Activated T-cell treated with anti-CD3 and anti-CD28 coated beads, Interleukin-2, amount 50 U/mL, for 72 hours (primary cell): ENCODE results near the gene DENND1A. TPM values are rescaled to one million over a fixed set of nuclear protein-coding genes. Genes with fewer than 3 reads are reported as not detected.

ENCODE experiments used
- ATAC-seq, 2 donors: fragments of 150-1000 bp; cut with Tn5 transposase; replicated peaks in 1 of 2; 2 replicates each; pipeline ENCODE4 v1.10.0; 2021; ENCODE audit warnings: moderate library complexity in 2 of 2, mild to moderate bottlenecking in 1 of 2
- DNase-seq, 2 donors: peaks; one replicate each; pipeline ENCODE4 v3.0.0; 2021 to 2022; ENCODE audit warnings: mixed read lengths in 1 of 2
- H3K27ac Mint-ChIP-seq: one replicate; pipeline ENCODE4 v1.8.0; 2022; ENCODE audit warnings: mild to moderate bottlenecking, moderate library complexity, mixed read lengths
- H3K27me3 Mint-ChIP-seq: one replicate; pipeline ENCODE4 v1.8.0; 2022; ENCODE audit warnings: low read depth, mixed read lengths
- H3K36me3 Mint-ChIP-seq, 2 donors: one replicate each; pipeline ENCODE4 v1.8.0; 2022; ENCODE audit warnings: mixed read lengths in 2 of 2, mild to moderate bottlenecking in 1 of 2; ENCODE audit not compliant: insufficient read depth in 2 of 2
- H3K4me1 Mint-ChIP-seq: one replicate; pipeline ENCODE4 v1.8.0; 2022; ENCODE audit warnings: low read depth, mixed read lengths
- H3K4me3 Mint-ChIP-seq, 2 donors: one replicate each; pipeline ENCODE4 v1.8.0; 2022; ENCODE audit warnings: mild to moderate bottlenecking in 2 of 2, mixed read lengths in 2 of 2, moderate library complexity in 2 of 2
- H3K9me3 Mint-ChIP-seq, 2 donors: one replicate each; pipeline ENCODE4 v1.8.0; 2022; ENCODE audit warnings: mixed read lengths in 2 of 2
- total RNA-seq, 2 donors: library from RNA; stranded (reverse); gene quantifications; one replicate each; pipeline ENCODE4 v1.2.3, GENCODE V29; 2022

The DENND1A gene
- total RNA-seq, 2 donors from 2014 or later: 18.3 to 18.5 TPM

DNA sequence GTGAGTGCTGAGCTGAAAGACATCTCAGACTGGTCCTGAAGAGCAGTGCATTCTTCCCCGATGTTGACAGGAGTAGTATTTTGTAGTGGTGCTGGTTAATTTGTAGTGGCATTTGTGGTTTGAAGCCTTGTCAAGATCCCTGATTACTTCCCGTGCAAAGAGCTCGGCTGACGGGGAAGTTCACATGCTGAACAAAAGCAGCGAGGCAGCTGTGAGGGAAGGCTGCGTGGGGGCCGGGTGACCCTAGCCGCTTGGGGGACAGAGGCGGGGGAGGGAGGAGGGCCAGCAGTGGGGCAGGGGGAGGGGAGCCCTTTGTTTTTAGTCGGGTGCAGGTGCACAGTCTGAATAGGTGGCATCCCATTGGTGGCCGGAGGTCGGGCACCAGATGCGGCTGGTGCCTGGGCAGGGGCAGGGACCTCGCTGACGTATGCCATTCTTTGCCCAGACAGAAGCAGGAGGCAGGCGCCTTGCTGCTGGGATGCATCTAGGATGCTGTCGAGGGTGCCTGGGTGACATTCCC, 509.3 kb downstream of the DENND1A start:
- no peak for DNase-seq
- Mint-ChIP-seq H3K4me1 (no peaks in the 10 kb centered on the region), H3K27ac (no peak overlapping the region), H3K4me3 (no peak overlapping the region), H3K9me3 (no peaks in the 10 kb centered on the region), H3K36me3 (no peaks in the 10 kb centered on the region), H3K27me3 (no peaks in the 10 kb centered on the region)
- ATAC-seq: no peak

DNA sequence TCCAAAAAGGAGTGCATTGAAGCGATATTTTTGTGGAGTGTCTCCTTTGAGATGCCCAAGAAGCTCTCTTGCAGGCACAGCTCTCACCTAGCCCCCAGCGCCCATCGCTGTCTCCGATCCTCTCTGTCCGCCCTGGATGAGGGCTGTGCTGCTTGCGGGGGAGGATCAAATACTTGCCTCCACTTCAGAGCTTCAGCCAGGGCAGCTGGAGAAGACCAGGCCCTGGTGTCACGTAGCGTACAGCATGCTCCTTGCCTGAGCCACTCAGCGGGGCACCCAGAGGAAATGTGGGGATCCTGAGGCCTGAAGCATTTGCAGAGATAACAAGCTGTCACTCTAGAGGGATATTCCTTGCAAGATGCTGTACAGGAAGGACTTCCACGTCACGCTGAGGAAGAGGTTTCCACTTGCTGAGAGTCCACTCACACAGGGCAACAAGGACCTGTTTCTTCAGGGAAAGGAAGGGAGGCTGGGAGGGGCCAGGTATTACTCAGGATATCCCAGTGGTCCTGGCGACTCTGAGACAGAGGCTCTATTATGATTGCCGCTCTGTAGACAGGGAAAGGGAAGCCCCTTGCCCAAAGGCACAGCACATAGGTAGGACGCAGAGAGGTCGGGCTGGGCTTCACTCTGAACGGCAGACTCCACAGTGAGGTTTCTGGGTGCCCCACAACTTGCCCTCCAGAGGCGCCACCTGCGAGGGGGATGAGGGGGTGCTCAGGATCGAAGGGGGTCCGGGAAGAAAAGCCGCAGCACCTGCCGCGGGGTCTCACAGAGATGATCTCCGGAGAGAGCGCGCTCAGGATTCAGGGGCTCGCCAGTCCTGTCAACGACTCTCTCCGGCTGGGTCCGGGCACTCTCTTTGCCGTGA, 510.0 kb downstream of the DENND1A start:
- no peak for DNase-seq
- H3K9me3 Mint-ChIP-seq: no peaks in the 10 kb centered on the region
- ATAC-seq: no peak
- H3K27ac Mint-ChIP-seq: no peak overlapping the region
- H3K4me1 Mint-ChIP-seq: no peaks in the 10 kb centered on the region
- H3K36me3 Mint-ChIP-seq: no peaks in the 10 kb centered on the region
- H3K4me3 Mint-ChIP-seq: no peak overlapping the region
- no peaks in the 10 kb centered on the region for H3K27me3 Mint-ChIP-seq

DNA sequence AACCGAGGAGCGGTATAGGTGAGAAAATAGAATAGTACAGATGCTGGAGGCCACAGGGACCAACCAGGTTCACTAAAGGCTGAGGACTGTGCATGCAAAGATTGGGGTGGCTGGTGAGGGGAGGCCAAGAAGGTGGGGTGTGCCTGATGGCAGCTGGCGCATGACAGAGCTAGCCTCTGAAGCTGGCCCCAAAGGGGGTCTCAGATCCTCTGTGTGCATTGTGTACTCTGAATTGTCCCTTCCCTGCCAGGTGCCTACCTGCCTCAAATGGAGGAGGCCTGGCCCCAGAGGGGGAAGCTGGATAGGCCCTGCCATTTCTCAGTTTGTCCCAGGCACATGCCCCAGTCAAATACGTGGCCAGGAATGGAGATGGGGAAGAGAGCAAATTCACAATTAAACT, 510.8 kb downstream of the DENND1A start:
- H3K4me3 Mint-ChIP-seq: no peak overlapping the region
- no peaks in the 10 kb centered on the region for H3K4me1 Mint-ChIP-seq
- ATAC-seq (no peak), DNase-seq (no peak)
- H3K27ac Mint-ChIP-seq: no peak overlapping the region
- no peaks in the 10 kb centered on the region for H3K9me3 Mint-ChIP-seq
- no peaks in the 10 kb centered on the region for H3K27me3 Mint-ChIP-seq
- H3K36me3 Mint-ChIP-seq: no peaks in the 10 kb centered on the region

GRCh38 chr9:123418506-123418905, 511.4 kb downstream of the DENND1A start:
- H3K27me3 Mint-ChIP-seq: no peaks in the 10 kb centered on the region
- H3K27ac Mint-ChIP-seq: no peak overlapping the region
- H3K4me3 Mint-ChIP-seq: no peak overlapping the region
- DNase-seq (no peak), ATAC-seq (no peak)
- no peaks in the 10 kb centered on the region for H3K4me1 Mint-ChIP-seq
- H3K36me3 Mint-ChIP-seq: no peaks in the 10 kb centered on the region
- no peaks in the 10 kb centered on the region for H3K9me3 Mint-ChIP-seq

DNA sequence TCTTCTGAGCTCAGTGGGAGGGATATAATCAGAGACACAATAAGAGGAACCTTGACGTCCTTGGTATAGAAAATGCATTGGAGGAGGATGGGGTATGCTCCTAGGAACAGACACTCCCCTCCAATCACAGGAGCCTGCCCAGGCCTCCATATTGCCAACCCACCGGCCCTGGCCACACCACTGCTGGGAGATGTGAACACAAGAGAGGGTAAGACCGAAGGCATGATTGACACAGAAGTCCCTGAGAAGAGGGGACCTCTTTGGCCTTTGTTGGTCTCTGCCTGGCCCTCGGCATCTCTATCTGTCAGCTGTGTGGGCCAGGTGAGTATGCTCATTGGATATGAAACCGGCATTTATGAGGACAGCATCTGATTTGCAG, 511.9 kb downstream of the DENND1A start:
- H3K4me1 Mint-ChIP-seq: no peaks in the 10 kb centered on the region
- H3K27me3 Mint-ChIP-seq: no peaks in the 10 kb centered on the region
- H3K4me3 Mint-ChIP-seq: no peak overlapping the region
- H3K9me3 Mint-ChIP-seq: no peaks in the 10 kb centered on the region
- DNase-seq (no peak), ATAC-seq (no peak)
- no peaks in the 10 kb centered on the region for H3K36me3 Mint-ChIP-seq
- no peak overlapping the region for H3K27ac Mint-ChIP-seq

DNA sequence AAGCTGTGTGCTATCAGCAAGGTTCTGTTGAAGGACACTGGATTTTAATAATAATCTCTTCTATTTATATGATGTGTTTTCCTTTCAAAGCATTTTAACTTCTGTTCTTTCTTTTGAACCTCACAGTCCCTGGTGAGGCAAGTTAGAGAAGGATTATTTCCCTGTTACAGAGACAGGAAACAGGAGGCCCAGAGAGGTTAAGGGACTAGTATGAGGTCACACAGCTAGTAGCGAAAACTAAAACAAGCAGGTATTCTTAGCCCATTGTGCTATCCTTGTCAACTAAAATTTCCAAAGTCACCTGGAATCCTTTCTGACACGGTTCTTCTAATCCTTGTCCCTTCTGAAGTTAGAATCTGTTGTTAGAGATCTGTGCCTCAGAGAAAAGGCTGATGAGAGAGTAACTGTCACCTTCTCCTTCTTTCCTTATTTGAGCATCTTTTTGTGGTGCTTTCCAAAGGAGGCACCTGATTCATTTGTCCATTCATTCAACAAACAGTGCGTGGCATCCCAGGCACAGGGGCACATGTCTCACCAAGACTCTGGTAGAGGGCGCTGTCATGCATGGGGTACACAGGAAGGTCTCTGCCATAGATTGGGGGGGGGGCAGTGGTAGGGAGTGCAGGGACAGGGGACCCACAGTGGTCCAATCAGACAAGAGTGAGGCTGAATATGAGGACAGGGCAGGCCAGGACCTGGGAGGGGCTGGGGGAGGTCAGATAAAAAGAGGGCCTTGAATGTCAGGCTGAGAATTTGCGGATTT, 512.5 kb downstream of the DENND1A start:
- Mint-ChIP-seq H3K4me3 (no peak overlapping the region), H3K27ac (no peak overlapping the region), H3K9me3 (no peaks in the 10 kb centered on the region), H3K36me3 (no peaks in the 10 kb centered on the region), H3K27me3 (no peaks in the 10 kb centered on the region), H3K4me1 (no peaks in the 10 kb centered on the region)
- DNase-seq (no peak), ATAC-seq (no peak)

DNA sequence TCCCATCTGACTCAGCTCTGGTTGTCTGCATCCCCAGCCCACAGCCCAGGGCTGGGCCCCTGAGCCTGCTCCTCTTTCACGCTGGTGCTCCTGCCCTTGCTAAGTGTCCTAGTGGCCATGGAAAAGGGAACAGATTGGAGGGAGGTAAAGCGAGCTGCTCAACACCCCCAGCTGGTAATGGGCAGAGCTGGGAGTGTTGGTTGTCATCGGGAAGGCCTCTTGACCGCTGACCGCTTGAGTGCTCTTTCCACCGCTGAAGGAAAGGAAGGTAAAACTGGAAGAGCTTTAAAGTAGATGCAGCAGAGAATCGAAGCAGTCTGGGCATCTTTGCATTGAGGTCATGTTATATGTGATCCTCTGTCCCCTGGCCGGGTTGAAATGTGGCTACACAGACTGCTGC, 513.8 kb downstream of the DENND1A start:
- H3K4me3 Mint-ChIP-seq: no peak overlapping the region
- no peaks in the 10 kb centered on the region for H3K9me3 Mint-ChIP-seq
- H3K27ac Mint-ChIP-seq: no peak overlapping the region
- DNase-seq (no peak), ATAC-seq (no peak)
- H3K4me1 Mint-ChIP-seq: no peaks in the 10 kb centered on the region
- H3K36me3 Mint-ChIP-seq: no peaks in the 10 kb centered on the region
- H3K27me3 Mint-ChIP-seq: no peaks in the 10 kb centered on the region

DNA sequence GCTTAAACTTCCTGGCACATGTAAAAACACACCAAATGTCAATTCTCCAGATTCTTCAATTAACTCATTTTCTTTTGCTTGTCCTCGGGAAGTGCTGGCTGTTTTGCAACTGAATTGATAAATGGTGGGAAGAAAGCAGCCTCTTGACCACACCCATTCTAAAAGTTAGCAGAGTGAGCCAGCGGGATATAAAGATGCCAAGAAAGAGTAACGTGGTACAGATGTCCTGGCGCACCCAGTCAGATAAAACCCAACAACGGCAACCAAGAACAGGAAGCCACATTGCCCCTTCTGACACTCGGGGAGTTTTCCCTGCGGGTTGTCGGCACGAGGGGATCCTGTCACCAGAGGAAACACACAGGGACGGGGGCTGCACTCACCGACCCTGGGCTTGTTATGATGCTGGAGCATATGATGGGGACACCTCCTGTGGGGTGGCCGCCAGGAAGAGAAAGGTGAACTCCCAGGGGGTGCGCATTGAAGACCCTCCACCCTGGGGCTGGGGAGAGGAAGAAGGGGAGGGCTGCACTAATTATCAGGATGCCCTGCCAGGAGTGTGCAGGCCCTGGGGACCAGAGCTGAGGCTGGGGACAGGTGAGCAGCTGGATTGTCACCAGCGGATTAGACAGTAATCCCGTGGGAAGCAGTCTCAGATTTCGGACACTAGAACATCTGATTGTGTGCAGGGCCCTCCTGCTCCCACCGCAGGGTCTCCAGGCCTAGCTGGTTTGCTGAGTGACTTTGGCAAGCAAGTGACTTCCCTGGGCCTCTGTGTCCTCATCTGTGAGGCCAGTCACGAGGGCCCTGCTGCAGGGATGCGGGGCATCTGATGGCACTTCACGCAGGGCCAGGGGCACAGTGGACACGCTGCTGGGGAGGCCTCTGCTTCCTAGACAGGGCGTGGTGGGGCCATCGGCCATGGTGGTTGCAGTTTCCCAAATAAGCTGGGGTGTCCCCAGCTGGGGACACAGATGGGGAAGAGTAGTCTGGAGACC, 514.7 kb downstream of the DENND1A start:
- no peak overlapping the region for H3K27ac Mint-ChIP-seq

GRCh38 chr9:123414204-123414603, 515.7 kb downstream of the DENND1A start:
- Mint-ChIP-seq H3K4me3 (no peak overlapping the region), H3K27ac (no peak overlapping the region), H3K4me1 (no peaks in the 10 kb centered on the region), H3K9me3 (no peaks in the 10 kb centered on the region), H3K36me3 (no peaks in the 10 kb centered on the region), H3K27me3 (no peaks in the 10 kb centered on the region)
- DNase-seq: no peak
- ATAC-seq: no peak

More for the DNA sequence above, 514.7 kb downstream of the DENND1A start:
- no peaks in the 10 kb centered on the region for H3K4me1 Mint-ChIP-seq
- no peaks in the 10 kb centered on the region for H3K9me3 Mint-ChIP-seq
- DNase-seq (no peak), ATAC-seq (peak in 1 of 2 donors; percentile 19)
- H3K36me3 Mint-ChIP-seq: no peaks in the 10 kb centered on the region
- no peak overlapping the region for H3K4me3 Mint-ChIP-seq
- H3K27me3 Mint-ChIP-seq: no peaks in the 10 kb centered on the region

DNA sequence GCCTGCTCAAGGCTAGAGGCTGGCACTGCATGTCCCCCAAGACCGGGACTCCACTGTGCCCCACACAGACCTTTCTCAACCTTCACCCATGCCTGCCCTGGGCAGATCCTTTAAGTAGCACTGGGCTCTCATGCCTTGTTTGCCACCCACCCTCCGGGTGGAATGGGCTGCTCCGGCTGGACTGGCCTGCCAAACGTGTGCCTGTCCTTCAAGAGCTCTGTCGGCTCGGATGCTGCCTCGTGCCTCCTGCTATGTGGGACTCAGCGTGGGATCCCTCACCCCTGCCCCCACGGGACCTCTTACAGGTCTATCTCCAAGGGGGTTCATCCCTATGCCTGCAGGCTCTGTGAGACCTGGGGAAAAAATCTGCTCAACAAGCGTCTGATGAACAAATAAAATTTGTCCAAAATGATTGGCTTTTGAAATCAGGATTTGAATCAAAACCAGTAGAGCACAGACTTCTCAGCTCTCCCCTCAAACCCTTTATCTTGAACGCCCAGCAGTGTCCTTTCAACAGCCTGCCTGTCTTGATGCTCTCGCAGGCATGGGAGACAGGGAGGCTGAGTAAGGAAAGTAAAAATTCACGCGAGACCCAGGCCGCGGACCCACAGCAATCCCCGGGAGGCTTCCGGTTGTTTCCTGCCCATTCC, 517.6 kb downstream of the DENND1A start:
- Mint-ChIP-seq H3K9me3 (no peaks in the 10 kb centered on the region), H3K4me3 (no peak overlapping the region), H3K4me1 (no peaks in the 10 kb centered on the region), H3K27ac (no peak overlapping the region), H3K36me3 (no peaks in the 10 kb centered on the region), H3K27me3 (no peaks in the 10 kb centered on the region)
- ATAC-seq (no peak), DNase-seq (no peak)

DNA sequence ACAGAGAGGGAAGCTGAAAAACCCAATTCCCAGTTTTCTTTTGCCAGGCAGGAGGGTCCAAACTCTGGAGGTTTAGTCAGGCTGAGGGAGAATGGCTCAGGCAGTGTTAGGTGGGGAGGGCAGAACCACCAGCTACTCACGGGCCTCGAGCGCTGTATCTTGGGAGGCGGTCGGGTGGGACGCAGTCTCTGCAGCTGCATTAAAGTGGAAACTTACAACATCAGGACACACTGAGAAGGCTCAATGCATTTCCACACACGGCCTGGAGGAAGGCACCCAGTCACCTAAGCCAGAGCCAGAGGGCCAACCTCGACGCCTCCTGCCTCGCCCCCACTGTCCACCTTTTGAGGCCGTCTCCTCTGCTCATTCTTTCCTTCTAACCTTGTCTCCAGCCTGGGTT, 518.3 kb downstream of the DENND1A start:
- ATAC-seq (no peak), DNase-seq (no peak)
- Mint-ChIP-seq H3K4me1 (no peaks in the 10 kb centered on the region), H3K27ac (no peak overlapping the region), H3K36me3 (no peaks in the 10 kb centered on the region), H3K27me3 (no peaks in the 10 kb centered on the region), H3K4me3 (no peak overlapping the region), H3K9me3 (no peaks in the 10 kb centered on the region)

DNA sequence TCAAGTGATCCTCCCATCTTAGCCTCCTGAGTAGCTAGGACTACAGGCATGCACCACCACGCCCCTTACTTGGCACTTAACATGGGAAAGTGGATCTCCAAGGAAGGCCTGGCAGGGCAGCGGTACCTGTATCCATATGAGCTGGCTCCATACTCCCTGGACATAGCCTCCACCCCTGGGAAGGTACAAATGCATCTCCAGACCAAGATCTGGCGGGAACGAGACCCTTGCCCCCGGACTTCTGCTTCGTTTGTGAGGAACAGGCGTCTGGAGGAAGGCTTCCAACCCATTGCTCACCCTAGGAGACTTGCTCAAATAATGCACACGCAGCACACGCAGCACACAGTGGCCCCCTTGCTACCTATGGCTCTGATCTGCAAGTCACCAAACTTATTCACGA, 518.7 kb downstream of the DENND1A start:
- H3K4me1 Mint-ChIP-seq: no peaks in the 10 kb centered on the region
- DNase-seq (no peak), ATAC-seq (no peak)
- H3K27me3 Mint-ChIP-seq: no peaks in the 10 kb centered on the region
- no peak overlapping the region for H3K27ac Mint-ChIP-seq
- H3K36me3 Mint-ChIP-seq: no peaks in the 10 kb centered on the region
- no peak overlapping the region for H3K4me3 Mint-ChIP-seq
- H3K9me3 Mint-ChIP-seq: no peaks in the 10 kb centered on the region
